Measurements from ENCODE around the gene TRAF2. TPM values are rescaled to one million over a fixed set of nuclear protein-coding genes. Genes with fewer than 3 reads are reported as not detected.

The TRAF2 gene
- total RNA-seq, 2 donors from 2014 or later, result 45.9 to 55.1 TPM

GRCh38 chr9:136890661-136891060, 4.3 kb downstream of the TRAF2 start:
- TF ChIP-seq CTCF (conservative IDR thresholded peaks at IDR 0.05), result no peak
- H3K4me3 ChIP-seq (ENCODE audit: low read length), result no peak overlapping the region
- no peaks in the 10 kb centered on the region for H3K4me1 ChIP-seq (ENCODE audit: control insufficient read depth, insufficient read depth, low read length)
- no peak overlapping the region for H3K27ac Mint-ChIP-seq
- peaks cover 37% of the 10 kb centered on the region for H3K36me3 Mint-ChIP-seq (ENCODE audit: low read depth)
- H3K27ac ChIP-seq (ENCODE audit: low read depth, low read length), result no peak overlapping the region
- DNase-seq, result no peak
- WGBS, 2 experiments (ENCODE audit: insufficient coverage in 1 of 2, insufficient read length in 1 of 2), result 92 to 99% methylated on average over 9 to 13 of the region's 13 CpGs
- peaks cover 23% of the 10 kb centered on the region for H3K36me3 ChIP-seq (ENCODE audit: control insufficient read depth, insufficient read depth, low read length)
- no peaks in the 10 kb centered on the region for H3K27me3 Mint-ChIP-seq (ENCODE audit: insufficient read depth)
- no peaks in the 10 kb centered on the region for H3K9me3 ChIP-seq (ENCODE audit: control insufficient read depth, low read length)
- no peak overlapping the region for H3K4me3 Mint-ChIP-seq
- H3K4me1 Mint-ChIP-seq, result peaks cover 7% of the 10 kb centered on the region
- H3K27me3 ChIP-seq (ENCODE audit: control insufficient read depth, insufficient read depth, low read length, poor library complexity, severe bottlenecking), result no peaks in the 10 kb centered on the region
- H3K9me3 Mint-ChIP-seq, result no peaks in the 10 kb centered on the region
- H3K9ac ChIP-seq (ENCODE audit: extremely low read depth, low read length, poor library complexity, severe bottlenecking), result no peak overlapping the region

- H3K9ac ChIP-seq (ENCODE audit: extremely low read depth, low read length, poor library complexity, severe bottlenecking), result no peak overlapping the region
- peaks cover 42% of the 10 kb centered on the region for H3K36me3 Mint-ChIP-seq (ENCODE audit: low read depth)
- H3K4me1 ChIP-seq (ENCODE audit: control insufficient read depth, insufficient read depth, low read length), result no peaks in the 10 kb centered on the region
- WGBS, 2 experiments (ENCODE audit: insufficient coverage in 1 of 2, insufficient read length in 1 of 2), result 88 to 91% methylated on average over 10 to 11 of the region's 11 CpGs
- H3K27ac ChIP-seq (ENCODE audit: low read depth, low read length), result no peak overlapping the region
- no peak overlapping the region for H3K4me3 ChIP-seq (ENCODE audit: low read length)
- peaks cover 39% of the 10 kb centered on the region for H3K36me3 ChIP-seq (ENCODE audit: control insufficient read depth, insufficient read depth, low read length)
- H3K27me3 Mint-ChIP-seq (ENCODE audit: insufficient read depth), result no peaks in the 10 kb centered on the region
- TF ChIP-seq CTCF (conservative IDR thresholded peaks at IDR 0.05), result no peak
- no peaks in the 10 kb centered on the region for H3K4me1 Mint-ChIP-seq
- DNase-seq, result no peak
- no peaks in the 10 kb centered on the region for H3K9me3 Mint-ChIP-seq
- H3K27me3 ChIP-seq (ENCODE audit: control insufficient read depth, insufficient read depth, low read length, poor library complexity, severe bottlenecking), result no peaks in the 10 kb centered on the region
- H3K9me3 ChIP-seq (ENCODE audit: control insufficient read depth, low read length), result no peaks in the 10 kb centered on the region
- no peak overlapping the region for H3K4me3 Mint-ChIP-seq
- H3K27ac Mint-ChIP-seq, result no peak overlapping the region
Measured at GRCh38 chr9:136896027-136896426, 9.7 kb downstream of the TRAF2 start.

GRCh38 chr9:136898483-136899100, 12.3 kb downstream of the TRAF2 start:
- Mint-ChIP-seq H3K4me3 (no peak overlapping the region), H3K9me3 (no peaks in the 10 kb centered on the region), H3K36me3 (ENCODE audit: low read depth) (peaks cover 54% of the 10 kb centered on the region), H3K27ac (peak overlapping the region; percentile 41), H3K27me3 (ENCODE audit: insufficient read depth) (no peaks in the 10 kb centered on the region), H3K4me1 (no peaks in the 10 kb centered on the region)
- TF ChIP-seq CTCF (conservative IDR thresholded peaks at IDR 0.05), result no peak
- Histone ChIP-seq H3K27me3 (ENCODE audit: control insufficient read depth, insufficient read depth, low read length, poor library complexity, severe bottlenecking) (no peaks in the 10 kb centered on the region), H3K4me1 (ENCODE audit: control insufficient read depth, insufficient read depth, low read length) (no peaks in the 10 kb centered on the region), H3K36me3 (ENCODE audit: control insufficient read depth, insufficient read depth, low read length) (peaks cover 56% of the 10 kb centered on the region), H3K9ac (ENCODE audit: extremely low read depth, low read length, poor library complexity, severe bottlenecking) (no peak overlapping the region), H3K27ac (ENCODE audit: low read depth, low read length) (no peak overlapping the region), H3K4me3 (ENCODE audit: low read length) (no peak overlapping the region), H3K9me3 (ENCODE audit: control insufficient read depth, low read length) (no peaks in the 10 kb centered on the region)
- WGBS, 2 experiments (ENCODE audit: insufficient coverage in 1 of 2, insufficient read length in 1 of 2), result 96 to 97% methylated on average over 17 to 21 of the region's 21 CpGs
- no peak for DNase-seq

Measured in endodermal cell (in vitro differentiated cells).